Astrocyte (in vitro differentiated cells and primary cell): ENCODE data around the gene OPCML.

Source experiments
- EZH2 ChIP-seq: IDR thresholded peaks from 2 replicates; pipeline ENCODE4 v1.6.1; 2012; ENCODE audit warnings: mild to moderate bottlenecking, low read length, inconsistent platforms; ENCODE audit not compliant: insufficient read depth
- TF ChIP-seq, protein P1 (sequence below): IDR thresholded peaks from 2 replicates; pipeline ENCODE4 v1.5.1; 2011; ENCODE audit warnings: low read depth, mild to moderate bottlenecking, inconsistent platforms, low read length, moderate library complexity; ENCODE audit not compliant: insufficient read depth

DNA sequence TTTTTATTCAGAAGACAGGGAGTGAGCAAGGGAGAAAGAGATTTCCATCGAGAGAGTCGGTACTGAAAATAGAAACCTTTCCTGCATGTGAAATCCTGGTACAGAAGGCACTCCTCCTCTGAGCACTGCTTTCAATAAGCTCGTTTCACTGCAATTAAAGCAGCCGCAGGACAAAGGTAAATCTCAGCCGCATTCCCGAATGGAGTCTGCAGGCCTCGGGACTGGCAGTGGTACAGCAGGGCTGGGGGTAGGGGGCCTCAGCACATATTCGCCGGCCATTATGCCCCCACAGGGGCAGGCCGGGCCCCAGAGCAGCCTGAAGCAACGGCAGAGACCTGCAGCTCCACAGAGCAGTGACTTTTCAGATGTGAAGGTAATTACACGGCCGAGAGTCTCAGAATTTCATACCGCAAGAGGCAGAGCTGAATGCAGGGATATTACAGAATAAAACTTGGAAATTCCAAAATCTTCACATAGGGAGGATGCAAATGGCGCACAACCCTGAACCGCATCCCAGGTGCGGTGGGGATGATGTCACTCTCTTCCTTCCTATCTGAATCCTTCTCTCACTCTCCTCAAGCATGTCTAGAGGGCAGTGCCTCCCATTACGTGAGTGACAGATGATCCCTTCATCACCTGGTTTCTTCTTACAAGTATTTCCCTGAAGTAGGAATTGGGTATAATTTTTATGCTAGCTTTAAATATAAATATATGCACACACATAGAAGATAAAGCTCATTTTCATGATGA lies 622.1 kb downstream of the OPCML start:
- TF ChIP-seq, protein P1, sequence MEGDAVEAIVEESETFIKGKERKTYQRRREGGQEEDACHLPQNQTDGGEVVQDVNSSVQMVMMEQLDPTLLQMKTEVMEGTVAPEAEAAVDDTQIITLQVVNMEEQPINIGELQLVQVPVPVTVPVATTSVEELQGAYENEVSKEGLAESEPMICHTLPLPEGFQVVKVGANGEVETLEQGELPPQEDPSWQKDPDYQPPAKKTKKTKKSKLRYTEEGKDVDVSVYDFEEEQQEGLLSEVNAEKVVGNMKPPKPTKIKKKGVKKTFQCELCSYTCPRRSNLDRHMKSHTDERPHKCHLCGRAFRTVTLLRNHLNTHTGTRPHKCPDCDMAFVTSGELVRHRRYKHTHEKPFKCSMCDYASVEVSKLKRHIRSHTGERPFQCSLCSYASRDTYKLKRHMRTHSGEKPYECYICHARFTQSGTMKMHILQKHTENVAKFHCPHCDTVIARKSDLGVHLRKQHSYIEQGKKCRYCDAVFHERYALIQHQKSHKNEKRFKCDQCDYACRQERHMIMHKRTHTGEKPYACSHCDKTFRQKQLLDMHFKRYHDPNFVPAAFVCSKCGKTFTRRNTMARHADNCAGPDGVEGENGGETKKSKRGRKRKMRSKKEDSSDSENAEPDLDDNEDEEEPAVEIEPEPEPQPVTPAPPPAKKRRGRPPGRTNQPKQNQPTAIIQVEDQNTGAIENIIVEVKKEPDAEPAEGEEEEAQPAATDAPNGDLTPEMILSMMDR = no peak
- no peak for TF ChIP-seq EZH2
